ENCODE results near the gene CPSF2.
"Not testable (repeated sequence)": the region's sequence is repeated elsewhere in the genome, so short reads cannot be mapped to it uniquely, and the experiment has no call there.

CPSF2 gene

DNA sequence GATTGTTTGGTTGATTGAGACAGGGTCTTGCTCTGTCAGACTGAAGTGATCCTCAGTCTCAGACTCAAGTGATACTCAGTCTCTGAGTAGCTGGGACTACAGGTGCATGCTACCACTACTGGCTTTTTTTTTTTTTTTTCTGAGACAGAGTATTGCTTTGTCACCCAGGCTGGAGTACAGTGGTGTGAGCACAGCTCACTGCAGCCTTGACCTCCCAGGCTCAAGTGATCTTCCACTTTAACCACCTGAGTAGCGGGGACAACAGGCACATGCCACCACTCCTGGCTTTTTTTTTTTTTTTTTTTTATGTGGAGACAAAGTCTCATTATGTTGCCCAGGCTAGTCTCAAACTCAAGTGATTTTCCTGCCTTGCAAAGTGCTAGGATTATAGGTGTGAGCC is 31.8 kb downstream of the CPSF2 start:
- DNase-seq (ENCODE audit: low read depth): no peak

DNA sequence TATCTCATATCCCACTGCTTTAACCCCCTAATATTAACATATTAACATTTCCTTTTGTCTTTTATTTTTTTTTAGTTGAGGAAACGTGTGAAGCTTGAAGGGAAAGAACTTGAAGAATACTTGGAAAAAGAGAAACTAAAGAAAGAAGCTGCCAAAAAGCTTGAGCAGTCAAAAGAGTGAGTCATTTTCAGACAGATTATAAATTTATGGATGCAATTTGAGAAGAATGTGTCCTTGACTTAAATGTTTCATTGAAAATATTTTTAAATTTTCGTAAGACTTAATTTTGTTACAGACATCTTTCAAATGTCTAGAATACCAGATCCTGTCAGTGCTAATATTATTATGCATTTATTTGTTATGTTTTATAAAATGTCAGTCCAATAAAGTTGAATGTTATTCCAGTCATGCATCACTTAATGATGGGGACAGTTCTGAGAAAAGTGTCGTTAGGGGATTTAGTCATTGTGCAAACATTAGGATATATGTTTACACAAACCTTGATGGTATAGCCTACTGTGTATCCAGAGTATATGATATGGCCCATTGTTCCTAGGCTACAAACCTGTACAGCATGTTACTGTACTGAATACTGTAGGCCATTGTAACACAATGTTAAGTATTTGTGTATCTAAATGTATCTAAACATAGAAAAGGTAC is 32.6 kb downstream of the CPSF2 start:
- H3K4me3 ChIP-seq (ENCODE audit: low read depth, low read length): no peak overlapping the region
- no peak for DNase-seq (ENCODE audit: low read depth)

More for the DNA sequence above, 31.8 kb downstream of the CPSF2 start:
- no peak overlapping the region for H3K4me3 ChIP-seq (ENCODE audit: low read depth, low read length)

DNA sequence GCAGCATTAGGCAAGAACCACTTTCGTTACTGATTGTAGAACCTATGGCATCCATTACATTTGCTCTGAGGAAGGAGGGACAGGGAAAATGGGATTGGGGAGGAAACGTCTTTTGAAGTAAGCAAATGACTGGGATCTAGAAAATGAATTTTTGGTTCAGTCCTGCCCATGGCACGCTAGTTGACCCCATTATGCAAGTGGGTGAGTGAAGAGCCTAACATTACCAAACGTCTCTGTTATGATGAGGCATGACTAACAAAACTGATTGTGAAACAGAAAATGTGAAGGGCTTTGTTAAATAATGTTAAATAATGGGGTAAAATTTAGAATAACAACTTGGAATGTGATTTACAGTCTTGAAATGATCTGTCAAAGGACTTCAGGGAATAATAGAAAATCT is 38.9 kb downstream of the CPSF2 start:
- peak; percentile 54 for DNase-seq (ENCODE audit: low read depth)

DNA sequence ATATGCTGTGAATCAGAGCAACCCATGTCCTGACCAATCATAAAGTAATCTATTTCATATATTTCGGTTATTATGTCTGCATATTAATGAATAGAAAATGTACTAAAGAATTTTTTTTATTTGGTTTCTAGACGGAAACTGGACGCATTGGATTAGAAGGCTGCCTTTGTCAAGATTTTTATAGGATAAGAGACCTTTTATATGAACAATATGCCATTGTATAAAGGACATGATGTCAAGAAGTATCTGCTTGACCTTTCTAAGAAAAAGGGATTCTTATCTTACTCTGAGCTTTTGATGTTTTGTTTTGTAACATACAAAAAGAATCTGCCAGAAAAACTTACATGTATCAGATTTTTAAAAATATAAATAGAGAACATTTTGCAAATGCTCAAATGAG is 39.8 kb downstream of the CPSF2 start:
- no peak overlapping the region for H3K4me3 ChIP-seq (ENCODE audit: low read depth, low read length)

More for the DNA sequence above, 38.9 kb downstream of the CPSF2 start:
- H3K4me3 ChIP-seq (ENCODE audit: low read depth, low read length): no peak overlapping the region

DNA sequence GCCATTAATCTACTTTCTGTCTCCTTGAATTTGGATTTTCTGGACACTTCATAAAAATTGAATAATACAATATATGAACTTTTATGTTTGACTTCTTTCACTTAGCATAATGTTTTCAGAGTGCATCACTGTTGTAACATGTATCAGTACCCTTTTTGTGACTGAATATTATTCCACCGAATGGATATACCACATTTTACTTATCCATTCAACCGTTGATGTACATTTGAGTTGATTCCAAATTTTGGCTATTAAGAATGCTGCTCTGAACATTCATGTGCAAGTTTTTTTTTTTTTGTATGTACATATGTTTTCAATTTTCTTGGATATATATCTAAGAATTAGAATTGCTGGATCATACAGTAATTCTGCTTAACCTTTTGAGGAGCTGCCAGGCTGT is 43.2 kb downstream of the CPSF2 start:
- no peak for DNase-seq (ENCODE audit: low read depth)
- no peak overlapping the region for H3K4me3 ChIP-seq (ENCODE audit: low read depth, low read length)

More for the DNA sequence above, 39.8 kb downstream of the CPSF2 start:
- no peak for DNase-seq (ENCODE audit: low read depth)

DNA sequence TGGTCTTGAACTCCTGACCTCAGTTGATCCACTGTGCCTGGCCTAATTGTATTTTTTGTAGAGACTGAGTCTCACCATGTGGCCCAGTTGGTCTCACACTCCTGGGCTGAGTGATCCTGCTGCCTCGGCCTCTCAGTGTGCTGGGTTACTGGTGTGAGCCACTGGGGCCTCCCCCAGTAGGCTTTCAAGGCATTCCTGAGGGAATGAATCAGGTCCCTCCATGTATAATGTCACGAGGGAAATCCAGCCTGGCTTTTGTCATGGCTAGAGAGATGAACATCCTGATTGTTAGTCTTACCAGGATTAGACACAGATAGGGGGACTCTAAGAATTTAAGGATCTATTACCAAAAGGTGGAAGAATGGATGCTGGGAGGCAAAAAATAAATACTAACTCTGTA is 51.9 kb downstream of the CPSF2 start:
- DNase-seq (ENCODE audit: low read depth): no peak
- no peak overlapping the region for H3K4me3 ChIP-seq (ENCODE audit: low read depth, low read length)

DNA sequence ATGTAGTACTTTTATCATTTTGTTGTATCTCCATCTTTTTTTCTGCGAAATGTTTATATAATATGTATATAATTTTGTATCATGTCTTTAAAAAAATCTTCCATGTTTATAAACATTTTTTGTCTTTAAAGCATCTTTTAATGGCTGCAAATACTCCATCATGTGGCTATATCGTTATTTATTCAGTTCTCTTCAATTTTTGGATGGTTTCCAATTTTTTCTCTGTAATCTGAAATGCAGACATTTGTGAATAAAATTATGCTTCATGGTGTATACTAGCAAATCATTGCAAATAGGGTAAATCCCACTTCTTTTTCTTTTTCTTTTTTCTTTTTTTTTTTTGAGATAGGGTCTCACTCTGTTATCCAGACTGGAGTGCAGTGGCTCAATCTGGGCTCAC is 54.0 kb downstream of the CPSF2 start:
- H3K4me3 ChIP-seq (ENCODE audit: low read depth, low read length): no peak overlapping the region
- DNase-seq (ENCODE audit: low read depth): no peak

DNA sequence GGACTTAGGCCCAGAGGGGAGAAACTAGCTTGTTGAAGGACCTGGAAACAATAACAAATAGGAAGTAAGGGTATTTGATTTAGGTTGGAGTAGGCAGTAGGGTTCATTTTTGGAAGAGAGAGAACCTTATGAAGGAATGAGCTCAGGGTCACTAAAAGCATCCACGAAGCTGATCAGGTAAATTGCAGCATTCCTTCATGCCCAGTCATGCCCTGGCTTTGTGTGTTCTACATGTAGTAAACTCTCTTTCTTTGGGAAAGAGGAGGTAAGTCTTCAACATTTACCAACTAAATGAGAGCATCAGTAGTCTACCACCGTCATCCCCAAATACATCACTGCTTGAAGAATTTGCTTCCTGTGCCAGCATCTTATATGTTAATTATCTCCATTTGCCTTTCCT is 54.7 kb downstream of the CPSF2 start:
- H3K4me3 ChIP-seq (ENCODE audit: low read depth, low read length): no peak overlapping the region
- no peak for DNase-seq (ENCODE audit: low read depth)

DNA sequence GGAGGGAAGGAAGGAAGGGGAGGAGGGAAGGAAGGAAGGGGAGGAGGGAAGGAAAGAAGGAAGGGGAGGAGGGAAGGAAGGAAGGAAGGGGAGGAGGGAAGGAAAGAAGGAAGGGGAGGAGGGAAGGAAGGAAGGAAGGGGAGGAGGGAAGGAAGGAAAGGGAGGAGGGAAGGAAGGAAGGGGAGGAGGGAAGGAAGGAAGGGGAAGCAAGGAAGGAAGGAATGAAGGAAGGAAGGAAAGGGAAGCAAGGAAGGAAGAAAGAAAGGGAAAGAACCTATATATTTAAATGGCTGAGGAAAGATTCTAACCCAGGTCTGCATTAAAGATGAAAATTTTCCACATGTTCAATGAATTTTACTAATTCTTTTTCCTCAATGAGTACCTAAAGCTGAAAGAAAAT is 57.4 kb downstream of the CPSF2 start:
- not testable (repeated sequence) for DNase-seq (ENCODE audit: low read depth)

DNA sequence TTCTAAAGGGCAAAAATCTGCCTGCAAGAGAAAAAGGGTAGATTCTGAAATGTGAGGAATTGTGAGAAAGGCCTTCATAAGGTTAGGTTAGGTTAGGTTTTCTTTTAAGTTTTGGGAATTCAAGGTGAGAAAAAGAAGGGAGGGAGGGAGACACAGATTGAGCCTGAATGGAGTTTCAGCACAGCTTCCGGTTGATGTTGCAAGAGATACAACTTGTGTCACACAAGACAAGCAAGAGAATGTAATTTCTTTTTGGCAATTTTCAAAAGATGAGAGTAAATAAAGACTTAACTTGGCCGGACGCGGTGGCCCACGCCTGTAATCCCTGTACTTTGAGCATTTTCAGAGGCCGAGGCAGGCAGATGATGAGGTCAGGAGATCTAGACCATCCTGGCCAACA is 63.8 kb downstream of the CPSF2 start:
- no peak for DNase-seq (ENCODE audit: low read depth)
- H3K4me3 ChIP-seq (ENCODE audit: low read depth, low read length): no peak overlapping the region

More for the DNA sequence above, 57.4 kb downstream of the CPSF2 start:
- not testable (repeated sequence) for H3K4me3 ChIP-seq (ENCODE audit: low read depth, low read length)

DNA sequence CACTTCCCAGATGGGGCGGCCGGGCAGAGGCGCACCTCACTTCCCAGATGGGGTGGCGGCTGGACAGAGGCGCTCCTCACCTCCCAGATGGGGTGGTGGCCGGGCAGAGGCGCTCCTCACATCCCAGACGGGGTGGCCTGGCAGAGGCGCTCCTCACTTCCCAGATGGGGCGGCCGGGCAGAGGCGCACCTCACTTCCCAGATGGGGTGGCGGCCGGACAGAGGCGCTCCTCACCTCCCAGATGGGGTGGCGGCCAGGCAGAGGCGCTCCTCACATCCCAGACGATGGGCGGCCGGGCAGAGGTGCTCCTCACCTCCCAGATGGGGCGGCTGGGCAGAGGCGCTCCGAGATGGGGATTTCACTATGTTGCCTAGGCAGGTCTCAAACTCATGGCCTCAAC is 65.8 kb downstream of the CPSF2 start:
- DNase-seq (ENCODE audit: low read depth); H3K4me3 ChIP-seq (ENCODE audit: low read depth, low read length): not testable (repeated sequence)

DNA sequence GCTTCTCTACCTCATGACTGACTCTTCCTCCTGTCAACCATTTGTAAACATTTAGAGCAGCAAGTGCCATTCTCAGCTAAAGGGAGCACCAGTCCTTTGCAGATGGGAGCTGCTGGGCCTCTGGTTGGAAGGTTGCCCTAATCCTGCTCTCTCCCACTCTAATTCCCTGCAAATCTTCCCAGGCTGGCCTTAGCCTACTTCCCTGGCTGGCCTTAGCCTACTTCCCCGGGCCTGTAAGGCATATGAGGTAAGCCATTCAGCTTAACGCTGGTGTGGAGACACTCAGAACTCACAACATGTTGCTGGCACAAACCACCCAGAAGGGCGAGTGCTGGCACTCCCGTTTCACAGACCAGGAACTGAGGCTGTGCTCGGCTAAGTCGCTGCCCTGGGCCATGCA is 69.0 kb downstream of the CPSF2 start:
- H3K4me3 ChIP-seq (ENCODE audit: low read depth, low read length): no peak overlapping the region
- DNase-seq (ENCODE audit: low read depth): no peak

DNA sequence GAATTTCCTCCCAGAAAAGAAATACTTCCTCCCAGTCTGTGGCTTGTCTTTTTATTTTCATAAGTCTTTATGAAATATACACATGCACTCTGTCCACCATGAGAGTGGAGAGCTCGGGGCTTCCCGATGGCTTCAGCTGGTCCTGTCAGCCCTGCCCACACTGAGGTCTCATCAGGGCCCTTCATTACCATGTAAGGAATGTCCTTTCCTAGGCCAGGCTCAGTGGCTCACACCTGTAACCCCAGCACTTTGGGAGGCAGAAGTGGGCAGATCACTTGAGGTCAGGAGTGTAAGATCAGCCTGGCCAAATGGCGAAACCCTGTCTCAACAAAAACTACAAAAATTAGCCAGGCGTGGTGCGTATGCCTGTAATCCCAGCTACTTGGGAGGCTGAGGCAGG is 77.0 kb downstream of the CPSF2 start:
- DNase-seq (ENCODE audit: low read depth): no peak
- H3K4me3 ChIP-seq (ENCODE audit: low read depth, low read length): no peak overlapping the region

DNA sequence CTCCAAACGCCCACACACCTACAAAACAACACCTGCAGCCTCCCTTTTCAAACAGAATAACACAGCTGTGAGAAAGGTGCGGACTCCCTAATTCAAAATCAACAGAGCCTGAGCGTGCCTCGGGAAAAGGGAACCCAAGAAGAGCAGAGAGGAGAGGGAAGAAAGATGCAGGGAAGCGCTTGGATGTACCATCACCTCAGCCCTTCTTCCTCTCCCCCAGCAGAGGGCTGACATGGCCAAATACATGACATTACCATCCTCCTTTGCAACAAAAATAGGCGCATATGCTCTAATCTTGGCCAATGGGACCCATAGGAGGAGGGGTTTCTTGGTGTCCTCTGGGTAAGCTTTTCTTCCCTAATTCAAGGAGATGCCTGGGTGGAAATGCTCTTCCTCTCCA is 78.0 kb downstream of the CPSF2 start:
- no peak for DNase-seq (ENCODE audit: low read depth)
- no peak overlapping the region for H3K4me3 ChIP-seq (ENCODE audit: low read depth, low read length)

DNA sequence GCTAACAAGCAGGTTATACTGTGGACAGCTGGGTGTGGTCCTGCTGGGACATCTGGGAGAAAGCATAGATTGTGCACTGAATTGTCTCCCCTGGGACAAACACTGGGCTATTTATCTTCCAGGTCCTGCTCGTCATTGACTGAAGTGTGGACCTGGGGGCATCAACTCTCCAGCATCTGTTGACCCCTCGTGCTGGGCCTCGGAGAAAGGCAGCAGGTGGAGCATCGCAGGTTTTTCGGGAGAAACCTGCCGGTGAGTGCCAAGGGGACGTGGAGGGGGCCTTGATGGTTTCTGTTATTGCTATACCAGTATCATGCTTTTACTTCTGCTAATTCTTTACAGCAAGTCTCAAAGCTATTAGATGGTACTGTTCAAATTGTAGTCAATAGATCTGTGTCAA is 81.3 kb downstream of the CPSF2 start:
- no peak overlapping the region for H3K4me3 ChIP-seq (ENCODE audit: low read depth, low read length)
- DNase-seq (ENCODE audit: low read depth): no peak

DNA sequence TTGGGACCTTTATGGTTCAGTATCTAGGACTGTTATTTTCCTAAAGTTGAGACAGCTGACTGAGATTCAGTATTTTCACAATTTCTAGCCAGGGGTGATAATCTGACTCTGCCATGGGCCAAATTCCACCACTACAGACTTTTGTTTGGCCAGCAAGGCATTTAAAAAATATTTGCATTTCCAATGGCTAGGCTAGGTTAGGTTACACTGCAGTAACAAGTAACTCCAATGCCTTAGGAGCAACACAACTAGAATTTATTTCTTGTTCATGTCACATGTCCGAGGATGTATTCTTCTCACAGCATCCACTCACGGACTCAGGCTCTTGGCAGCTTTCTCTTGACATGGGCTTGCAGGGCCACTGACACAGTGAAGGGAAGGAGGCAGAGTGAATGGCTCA is 83.0 kb downstream of the CPSF2 start:
- no peak overlapping the region for H3K4me3 ChIP-seq (ENCODE audit: low read depth, low read length)
- DNase-seq (ENCODE audit: low read depth): no peak

DNA sequence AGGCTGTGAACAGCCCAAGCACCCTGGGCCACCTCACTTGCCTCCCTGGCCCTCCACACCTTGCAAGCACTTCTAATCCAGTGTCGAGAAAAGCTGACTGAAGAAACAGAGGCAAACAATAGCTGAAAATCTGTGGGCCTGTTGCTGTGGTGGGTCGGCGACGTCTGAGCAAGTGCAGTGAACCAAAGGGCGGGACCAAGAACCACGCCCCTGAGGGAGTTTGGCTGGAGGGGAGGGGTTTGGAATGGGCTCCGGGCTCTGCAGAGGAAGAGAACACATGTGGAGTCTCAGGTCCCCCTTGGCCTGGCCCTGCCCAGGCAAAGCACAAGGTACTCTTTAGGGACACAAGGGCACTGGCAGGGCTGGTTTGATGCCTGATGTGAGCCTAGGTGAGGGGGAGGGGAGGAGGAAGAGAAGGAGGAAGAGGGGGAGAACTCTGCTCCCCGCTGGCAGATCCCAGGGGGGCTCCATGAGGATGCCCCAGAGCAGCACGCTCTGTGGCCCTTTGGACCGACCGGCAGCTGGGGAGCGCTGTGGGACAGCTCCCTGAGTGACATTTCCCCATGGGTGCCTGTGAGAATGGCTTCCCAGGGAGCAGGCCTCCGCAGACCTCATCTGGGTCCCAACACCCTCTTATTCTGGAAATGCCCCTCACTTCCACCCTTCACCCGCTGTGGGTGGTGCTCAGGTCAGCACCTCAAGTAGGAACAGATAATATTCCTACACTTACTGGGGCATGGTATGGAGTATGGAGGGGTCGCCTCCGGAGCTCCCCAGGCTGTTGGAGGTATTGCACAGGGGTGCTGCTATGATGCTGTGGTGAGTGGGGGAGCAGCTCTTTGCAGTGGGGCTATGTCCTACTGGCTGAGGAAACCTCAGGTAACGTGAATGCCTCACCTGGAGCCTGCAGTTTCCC is 85.5 kb downstream of the CPSF2 start:
- no peak overlapping the region for H3K4me3 ChIP-seq (ENCODE audit: low read depth, low read length)
- no peak for DNase-seq (ENCODE audit: low read depth)

DNA sequence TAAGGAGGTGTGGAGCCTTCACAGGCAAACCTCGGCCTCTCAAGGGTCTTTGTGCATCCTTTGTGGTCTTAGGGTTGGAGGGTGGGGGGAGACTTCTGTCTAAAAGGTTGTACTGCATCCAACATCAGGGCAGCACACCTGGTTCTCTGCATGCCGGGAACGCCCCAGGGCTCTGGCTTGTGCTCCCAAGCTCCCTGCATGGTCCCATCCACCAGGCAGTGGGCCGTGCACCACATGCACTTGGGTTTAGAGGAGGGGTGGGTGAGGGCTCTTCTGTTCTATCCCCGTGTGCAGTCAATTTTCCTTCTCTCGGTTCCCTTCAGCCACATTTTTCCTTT is 86.1 kb downstream of the CPSF2 start:
- DNase-seq (ENCODE audit: low read depth): no peak

DNA sequence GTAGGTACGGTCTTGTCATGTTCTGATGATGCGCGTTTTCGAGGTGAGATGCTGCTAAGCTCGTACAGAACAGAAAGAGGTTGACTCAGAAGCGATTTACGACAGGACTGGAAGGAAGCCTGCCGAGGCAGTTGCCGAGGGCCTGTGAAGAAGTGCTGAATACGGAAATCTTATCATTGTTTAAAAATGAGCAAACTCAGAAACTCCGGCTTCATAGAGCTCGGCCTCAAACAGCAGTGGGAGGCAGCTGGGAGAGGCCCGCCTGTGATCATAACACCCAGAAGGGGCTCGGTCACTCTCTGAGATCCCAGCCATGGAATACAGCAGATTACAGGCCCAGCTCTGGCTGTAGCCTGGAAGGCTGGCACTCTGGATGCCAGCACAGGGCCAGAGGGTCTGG is 87.4 kb downstream of the CPSF2 start:
- H3K4me3 ChIP-seq (ENCODE audit: low read depth, low read length): no peak overlapping the region
- DNase-seq (ENCODE audit: low read depth): no peak

More for the DNA sequence above, 86.1 kb downstream of the CPSF2 start:
- no peak overlapping the region for H3K4me3 ChIP-seq (ENCODE audit: low read depth, low read length)

DNA sequence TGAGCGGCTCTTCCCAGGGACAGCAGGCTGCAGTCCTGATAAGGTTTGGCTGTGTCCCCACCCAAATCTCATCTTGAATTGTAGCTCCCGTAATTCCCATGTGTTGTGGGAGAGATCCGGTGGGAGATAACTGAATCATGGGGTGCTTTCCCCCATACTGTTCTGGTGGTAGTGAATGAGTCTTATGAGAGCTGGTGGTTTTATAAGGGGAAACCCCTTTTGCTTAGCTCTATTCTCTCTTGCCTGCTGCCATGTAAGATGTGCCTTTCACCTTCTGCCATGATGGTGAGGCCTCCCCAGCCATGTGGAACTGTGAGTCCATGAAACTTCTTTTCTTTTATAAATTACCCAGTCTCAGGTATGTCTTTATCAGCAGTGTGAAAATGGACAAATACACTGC is 91.4 kb downstream of the CPSF2 start:
- H3K4me3 ChIP-seq (ENCODE audit: low read depth, low read length); DNase-seq (ENCODE audit: low read depth): not testable (repeated sequence)

DNA sequence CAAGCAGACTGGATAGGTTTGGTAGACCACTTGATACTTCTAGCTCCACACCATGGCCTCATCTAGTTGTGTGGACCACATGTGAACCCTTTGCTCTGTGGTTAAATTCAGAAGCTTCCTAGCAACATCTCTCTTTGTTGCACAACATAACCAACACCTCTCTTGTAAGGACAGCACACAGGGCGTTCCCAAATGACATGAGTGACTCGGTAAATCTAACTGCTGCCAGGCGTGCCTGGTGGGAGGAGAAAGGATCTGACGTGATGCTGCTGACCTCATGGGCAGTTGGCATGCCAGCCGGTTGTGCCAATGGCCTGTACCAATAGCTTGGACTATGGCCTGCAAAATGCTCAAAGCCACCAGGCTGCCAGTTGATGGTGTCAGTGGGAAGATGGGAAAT is 93.8 kb downstream of the CPSF2 start:
- DNase-seq (ENCODE audit: low read depth): no peak
- H3K4me3 ChIP-seq (ENCODE audit: low read depth, low read length): no peak overlapping the region

All from skeletal muscle cell (primary cell).